MCF 10A (cell line): ENCODE results near the gene GNG7. TPM values are rescaled to one million over a fixed set of nuclear protein-coding genes. Genes with fewer than 3 reads are reported as not detected.

Source experiments
- BruUV-seq: library from RNA; stranded (reverse); fragments of 400-500 nt; replicated peaks from 2 replicates; lab custom pipeline; 2021; lab: Mats Ljungman, UMichigan
- CTCF ChIA-PET: fragments of 300-600 bp; sonication (Branson Sonifier 250); formaldehyde crosslinking; extraction: SDS; loops from one replicate; lab custom pipeline; 2021; ENCODE audit warnings: antibody characterized with exemption, inconsistent platforms; lab: Yijun Ruan, JAX
- POLR2A ChIA-PET: fragments of 300-600, 350-650 bp; sonication (Branson Sonifier 250); formaldehyde crosslinking; extraction: SDS; loops from one replicate; lab custom pipeline; 2020; ENCODE audit warnings: antibody characterized with exemption, inconsistent platforms; lab: Yijun Ruan, JAX
- DNase-seq: peaks from one replicate; pipeline ENCODE4 v3.0.0-alpha.2; 2018; ENCODE audit not compliant: unreplicated experiment
- H3K27ac Mint-ChIP-seq: one replicate; pipeline ENCODE4 v1.8.0; 2022; ENCODE audit warnings: mild to moderate bottlenecking, low read depth, mixed read lengths; ENCODE audit not compliant: unreplicated experiment
- H3K27me3 Mint-ChIP-seq: one replicate; pipeline ENCODE4 v1.8.0; 2022; ENCODE audit warnings: mixed read lengths; ENCODE audit not compliant: insufficient read depth, unreplicated experiment
- H3K36me3 Mint-ChIP-seq: one replicate; pipeline ENCODE4 v1.8.0; 2022; ENCODE audit warnings: mild to moderate bottlenecking, moderate library complexity, mixed read lengths; ENCODE audit not compliant: insufficient read depth, unreplicated experiment
- H3K4me1 Mint-ChIP-seq: one replicate; pipeline ENCODE4 v1.8.0; 2022; ENCODE audit warnings: mixed read lengths; ENCODE audit not compliant: insufficient read depth, unreplicated experiment
- H3K4me3 Mint-ChIP-seq: one replicate; pipeline ENCODE4 v1.8.0; 2022; ENCODE audit warnings: mild to moderate bottlenecking, moderate library complexity, mixed read lengths; ENCODE audit not compliant: unreplicated experiment
- H3K9me3 Mint-ChIP-seq: one replicate; pipeline ENCODE4 v1.8.0; 2022; ENCODE audit warnings: mixed read lengths; ENCODE audit not compliant: unreplicated experiment
- intact Hi-C: fragments of 100-400 bp; cut with micrococcal nuclease; formaldehyde crosslinking; loops from 2 replicates; pipeline ENCODE4 v1.14.1; 2022
- total RNA-seq: library from RNA; stranded (reverse); gene quantifications from 2 replicates; pipeline ENCODE4 v1.2.3, GENCODE V29; 2022
- TF ChIP-seq, protein P1 (sequence below): fragments of 200-600 bp; IDR thresholded peaks from one replicate; pipeline ENCODE4 v1.8.0; 2022; ENCODE audit warnings: antibody characterized with exemption, mild to moderate bottlenecking; ENCODE audit not compliant: unreplicated experiment

GNG7 gene
- total RNA-seq, 1 experiment from 2014 or later: 0.51 TPM

DNA sequence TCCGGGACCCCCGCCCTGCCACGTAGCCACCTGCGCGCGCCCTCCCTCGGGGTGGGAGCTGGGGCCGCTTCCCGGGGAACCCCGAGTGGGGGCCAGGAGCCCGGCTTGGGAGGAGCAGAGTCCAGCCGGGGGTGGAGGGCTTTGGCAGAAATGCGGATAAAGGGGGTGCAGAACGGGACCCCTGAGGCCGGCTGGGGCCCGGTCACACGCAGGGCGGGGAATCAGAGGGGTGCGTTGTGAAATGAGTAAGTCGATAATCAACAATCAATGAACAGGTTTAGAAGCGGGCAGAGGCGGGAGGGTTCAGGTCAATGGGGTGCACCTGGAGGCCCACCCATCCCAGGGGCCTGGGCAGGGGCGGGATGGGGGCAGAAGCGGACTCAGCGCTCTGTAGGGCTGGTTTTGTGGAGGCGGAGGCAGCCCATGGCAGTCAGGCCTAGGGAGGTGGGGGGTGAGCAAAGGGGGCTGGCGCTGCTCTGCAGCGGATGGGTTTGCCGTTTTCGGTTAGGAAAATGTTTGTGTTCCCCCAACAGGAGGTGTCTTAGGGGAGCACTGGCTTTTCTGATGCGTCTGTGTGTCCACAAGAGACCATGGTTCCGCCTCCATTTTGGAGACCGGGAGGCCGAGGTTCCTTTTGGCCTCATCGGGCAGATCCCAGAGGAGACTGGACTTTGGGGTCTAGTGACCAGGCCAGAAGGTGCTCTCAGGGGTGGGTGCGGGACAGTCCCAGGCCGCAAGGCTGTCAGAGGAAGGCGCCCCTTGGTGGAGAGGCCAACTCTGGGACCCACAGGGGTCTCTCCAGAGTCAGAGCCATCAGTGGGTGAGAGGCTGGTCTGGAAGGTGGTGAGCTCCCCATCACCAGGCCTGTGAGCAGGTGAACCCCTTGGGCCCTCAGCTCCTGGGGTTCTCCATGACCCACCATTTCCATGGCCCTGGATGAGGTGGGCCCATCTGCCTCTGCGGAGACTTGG, 19.4 kb upstream of the GNG7 start:
- H3K4me3 Mint-ChIP-seq: no peak overlapping the region
- H3K9me3 Mint-ChIP-seq: no peaks in the 10 kb centered on the region
- no peak for DNase-seq
- H3K4me1 Mint-ChIP-seq: peaks cover 1% of the 10 kb centered on the region
- no peaks in the 10 kb centered on the region for H3K36me3 Mint-ChIP-seq
- no peaks in the 10 kb centered on the region for H3K27me3 Mint-ChIP-seq
- TF ChIP-seq, protein P1, sequence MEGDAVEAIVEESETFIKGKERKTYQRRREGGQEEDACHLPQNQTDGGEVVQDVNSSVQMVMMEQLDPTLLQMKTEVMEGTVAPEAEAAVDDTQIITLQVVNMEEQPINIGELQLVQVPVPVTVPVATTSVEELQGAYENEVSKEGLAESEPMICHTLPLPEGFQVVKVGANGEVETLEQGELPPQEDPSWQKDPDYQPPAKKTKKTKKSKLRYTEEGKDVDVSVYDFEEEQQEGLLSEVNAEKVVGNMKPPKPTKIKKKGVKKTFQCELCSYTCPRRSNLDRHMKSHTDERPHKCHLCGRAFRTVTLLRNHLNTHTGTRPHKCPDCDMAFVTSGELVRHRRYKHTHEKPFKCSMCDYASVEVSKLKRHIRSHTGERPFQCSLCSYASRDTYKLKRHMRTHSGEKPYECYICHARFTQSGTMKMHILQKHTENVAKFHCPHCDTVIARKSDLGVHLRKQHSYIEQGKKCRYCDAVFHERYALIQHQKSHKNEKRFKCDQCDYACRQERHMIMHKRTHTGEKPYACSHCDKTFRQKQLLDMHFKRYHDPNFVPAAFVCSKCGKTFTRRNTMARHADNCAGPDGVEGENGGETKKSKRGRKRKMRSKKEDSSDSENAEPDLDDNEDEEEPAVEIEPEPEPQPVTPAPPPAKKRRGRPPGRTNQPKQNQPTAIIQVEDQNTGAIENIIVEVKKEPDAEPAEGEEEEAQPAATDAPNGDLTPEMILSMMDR: no peak
- no TSS peak for BruUV-seq
- intact Hi-C loops: no loop called here
- peak overlapping the region; percentile 27 for H3K27ac Mint-ChIP-seq
- POLR2A ChIA-PET: no interaction called here
- CTCF ChIA-PET: interaction anchor here (0.6 to 1.0 kb wide), 3 partner anchors 25 to 86 kb away, joined by 3 to 4 read pairs (median 3); no protein-coding TSS in a partner anchor

DNA sequence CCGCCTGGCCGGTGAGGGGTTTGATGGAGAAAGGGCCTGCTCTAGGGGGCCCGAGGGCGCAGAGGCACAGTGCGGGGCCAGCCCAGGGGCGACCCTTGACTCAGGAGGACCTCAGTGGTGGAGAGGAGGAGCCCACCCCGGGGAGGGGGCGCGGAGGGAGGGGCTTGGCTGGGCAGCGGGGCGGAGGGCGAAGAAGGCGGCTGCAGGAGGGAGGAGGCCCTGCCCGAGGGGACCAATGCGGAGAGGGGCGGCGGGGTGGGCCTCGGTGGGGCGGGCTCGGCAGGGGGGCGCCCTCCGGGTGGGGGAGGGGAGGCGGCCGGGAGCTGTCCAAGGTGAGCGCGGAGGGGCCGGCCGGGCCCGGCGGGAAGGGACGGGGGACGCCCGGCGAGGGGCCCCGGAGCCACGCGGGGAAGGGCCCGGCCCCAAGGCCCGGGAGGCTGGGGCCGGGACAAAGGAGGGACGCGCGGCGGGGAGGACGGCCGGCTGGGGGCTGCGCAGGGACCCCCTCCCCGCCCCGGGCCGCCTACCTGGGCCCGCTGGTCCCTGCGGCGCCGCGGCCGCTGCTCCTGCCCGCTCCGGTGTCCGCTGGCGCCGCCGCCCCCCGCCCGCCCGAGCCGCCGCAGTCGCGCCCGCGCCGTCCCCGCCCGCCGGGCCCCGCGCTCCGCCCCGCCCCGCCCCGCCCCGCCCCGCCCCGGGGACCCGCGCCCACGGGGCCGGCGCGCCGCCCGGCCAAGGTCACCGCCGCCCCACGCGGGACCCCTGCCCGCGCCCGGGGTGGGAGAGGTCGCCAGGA, 18.5 kb upstream of the GNG7 start, which contains the start of gene DIRAS1:
Gene DIRAS1, minus strand, starts transcription at position 596 of the 793 bp plus-strand sequence. CDS start 3,566 bp downstream, outside the sequence.
- intact Hi-C loops: no loop called here
- H3K4me1 Mint-ChIP-seq: no peaks in the 10 kb centered on the region
- TF ChIP-seq, protein P1: no peak
- no peaks in the 10 kb centered on the region for H3K27me3 Mint-ChIP-seq
- POLR2A ChIA-PET: no interaction called here
- no peak within 1 kb of the TSS for H3K4me3 Mint-ChIP-seq
- no peak for DNase-seq
- peak within 1 kb of the TSS; percentile 27 for H3K27ac Mint-ChIP-seq
- peaks cover 2% of the 10 kb centered on the region for H3K9me3 Mint-ChIP-seq
- H3K36me3 Mint-ChIP-seq: no peaks in the 10 kb centered on the region
- CTCF ChIA-PET: no interaction called here
- no TSS peak for BruUV-seq

DNA sequence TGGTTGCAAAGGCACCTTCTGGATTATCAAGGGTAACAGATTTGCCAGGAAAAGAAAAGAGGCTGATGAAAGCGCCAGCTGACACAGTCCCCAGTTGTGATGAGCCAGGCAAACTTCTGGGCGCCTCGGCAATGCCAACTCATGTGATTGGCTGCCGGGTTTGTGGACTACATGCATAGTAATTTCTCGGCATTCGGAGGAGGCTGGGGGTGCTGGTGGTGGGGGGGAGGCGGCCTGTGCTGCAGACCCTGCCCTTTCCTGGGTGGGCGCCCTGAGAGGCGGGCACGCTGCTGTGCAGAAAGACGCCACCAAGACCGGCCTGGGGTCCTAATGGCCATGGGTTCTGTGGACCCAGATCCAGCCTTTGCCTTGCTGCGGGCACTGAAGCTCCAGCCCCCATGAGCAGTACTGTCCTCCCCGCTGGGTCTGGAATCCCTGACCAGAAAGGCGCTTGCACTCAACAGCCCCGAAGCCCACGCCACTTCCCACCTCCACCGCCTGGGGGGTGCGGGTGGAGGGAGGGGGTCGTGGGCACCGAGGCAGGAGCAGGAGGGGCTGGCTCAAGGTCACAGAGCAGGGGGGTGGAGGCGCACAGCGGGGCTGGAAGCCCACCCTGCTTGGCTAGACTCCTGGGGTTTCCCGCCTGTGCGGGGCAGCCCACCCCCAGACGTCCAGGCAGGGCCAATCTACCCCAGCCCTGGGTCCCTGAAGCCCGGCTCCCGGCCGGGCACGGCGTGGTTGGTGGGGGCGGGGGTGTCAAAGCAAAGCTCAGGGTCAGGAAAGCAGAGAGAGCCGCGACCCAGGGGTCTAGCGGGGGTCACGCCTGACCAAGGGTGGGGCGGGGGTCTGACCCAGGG, 17.7 kb upstream of the GNG7 start:
- H3K4me1 Mint-ChIP-seq: no peaks in the 10 kb centered on the region
- H3K27me3 Mint-ChIP-seq: no peaks in the 10 kb centered on the region
- BruUV-seq: no TSS peak
- H3K27ac Mint-ChIP-seq: no peak overlapping the region
- H3K4me3 Mint-ChIP-seq: no peak overlapping the region
- H3K36me3 Mint-ChIP-seq: no peaks in the 10 kb centered on the region
- H3K9me3 Mint-ChIP-seq: peaks cover 9% of the 10 kb centered on the region
- intact Hi-C loops: no loop called here
- peak; percentile 12 for DNase-seq
- TF ChIP-seq, protein P1: no peak
- POLR2A ChIA-PET: no interaction called here
- CTCF ChIA-PET: no interaction called here
